Measurements from ENCODE around the gene DNER.
"Not testable (repeated sequence)": the region's sequence is repeated elsewhere in the genome, so short reads cannot be mapped to it uniquely, and the experiment has no call there.

Gene DNER

GRCh38 chr2:229514273-229514895, 200.0 kb downstream of the DNER start:
- H3K9ac ChIP-seq (ENCODE audit: low read depth, low read length, poor library complexity, severe bottlenecking): no peak overlapping the region
- no peak overlapping the region for H3K4me3 ChIP-seq (ENCODE audit: low read length, poor library complexity, severe bottlenecking)
- no peaks in the 10 kb centered on the region for H3K79me2 ChIP-seq (ENCODE audit: insufficient read depth, low read length)
- H3K4me2 ChIP-seq (ENCODE audit: low read depth, low read length, poor library complexity, severe bottlenecking): no peak overlapping the region
- no peaks in the 10 kb centered on the region for H3K9me3 ChIP-seq (ENCODE audit: insufficient read depth, low read depth, low read length)
- no peaks in the 10 kb centered on the region for H3K9me2 ChIP-seq (replicated peaks; ENCODE audit: low read depth, low read length)
- H4K20me1 ChIP-seq (ENCODE audit: insufficient read depth, low read length, poor library complexity, severe bottlenecking): no peaks in the 10 kb centered on the region
- TF ChIP-seq EZH2phosphoT487 (IDR thresholded peaks at IDR 0.05; ENCODE audit: borderline replicate concordance) (no peak), CTCF (conservative IDR thresholded peaks at IDR 0.05; ENCODE audit: low read length) (no peak)
- H3K4me1 ChIP-seq (ENCODE audit: insufficient read depth, low read length, poor library complexity, severe bottlenecking): no peaks in the 10 kb centered on the region
- H2AFZ ChIP-seq (ENCODE audit: low read length): no peak overlapping the region
- no peaks in the 10 kb centered on the region for H3F3A ChIP-seq (ENCODE audit: low read depth)
- H3K36me3 ChIP-seq (ENCODE audit: insufficient read depth, low read length): no peaks in the 10 kb centered on the region
- H3K27me3 ChIP-seq (ENCODE audit: insufficient read depth, low read length, poor library complexity, severe bottlenecking): no peaks in the 10 kb centered on the region

GRCh38 chr2:229511524-229511923, 202.8 kb downstream of the DNER start:
- H3F3A ChIP-seq (ENCODE audit: low read depth): no peaks in the 10 kb centered on the region
- no peaks in the 10 kb centered on the region for H3K9me2 ChIP-seq (replicated peaks; ENCODE audit: low read depth, low read length)
- no peak overlapping the region for H3K4me3 ChIP-seq (ENCODE audit: low read length, poor library complexity, severe bottlenecking)
- no peaks in the 10 kb centered on the region for H3K4me1 ChIP-seq (ENCODE audit: insufficient read depth, low read length, poor library complexity, severe bottlenecking)
- no peak overlapping the region for H2AFZ ChIP-seq (ENCODE audit: low read length)
- H4K20me1 ChIP-seq (ENCODE audit: insufficient read depth, low read length, poor library complexity, severe bottlenecking): no peaks in the 10 kb centered on the region
- no peak overlapping the region for H3K9ac ChIP-seq (ENCODE audit: low read depth, low read length, poor library complexity, severe bottlenecking)
- H3K27me3 ChIP-seq (ENCODE audit: insufficient read depth, low read length, poor library complexity, severe bottlenecking): no peaks in the 10 kb centered on the region
- no peaks in the 10 kb centered on the region for H3K79me2 ChIP-seq (ENCODE audit: insufficient read depth, low read length)
- no peaks in the 10 kb centered on the region for H3K36me3 ChIP-seq (ENCODE audit: insufficient read depth, low read length)
- no peak overlapping the region for H3K4me2 ChIP-seq (ENCODE audit: low read depth, low read length, poor library complexity, severe bottlenecking)
- no peak for TF ChIP-seq EZH2phosphoT487 (IDR thresholded peaks at IDR 0.05; ENCODE audit: borderline replicate concordance)
- TF ChIP-seq CTCF (conservative IDR thresholded peaks at IDR 0.05; ENCODE audit: low read length): no peak
- no peaks in the 10 kb centered on the region for H3K9me3 ChIP-seq (ENCODE audit: insufficient read depth, low read depth, low read length)

- not testable (repeated sequence) for H3F3A ChIP-seq (ENCODE audit: low read depth); H3K9me2 ChIP-seq (replicated peaks; ENCODE audit: low read depth, low read length); H2AFZ ChIP-seq (ENCODE audit: low read length); H3K36me3 ChIP-seq (ENCODE audit: insufficient read depth, low read length); H4K20me1 ChIP-seq (ENCODE audit: insufficient read depth, low read length, poor library complexity, severe bottlenecking); H3K4me1 ChIP-seq (ENCODE audit: insufficient read depth, low read length, poor library complexity, severe bottlenecking); H3K4me2 ChIP-seq (ENCODE audit: low read depth, low read length, poor library complexity, severe bottlenecking); H3K4me3 ChIP-seq (ENCODE audit: low read length, poor library complexity, severe bottlenecking); H3K9me3 ChIP-seq (ENCODE audit: insufficient read depth, low read depth, low read length); H3K27me3 ChIP-seq (ENCODE audit: insufficient read depth, low read length, poor library complexity, severe bottlenecking); H3K79me2 ChIP-seq (ENCODE audit: insufficient read depth, low read length); H3K9ac ChIP-seq (ENCODE audit: low read depth, low read length, poor library complexity, severe bottlenecking)
Observed at GRCh38 chr2:229506699-229507098, 207.7 kb downstream of the DNER start.

Data from Loucy (cell line).